ENCODE measurements around the gene SLITRK6.
"Not testable (repeated sequence)": the region's sequence is repeated elsewhere in the genome, so short reads cannot be mapped to it uniquely, and the experiment has no call there.

SLITRK6 gene

DNA sequence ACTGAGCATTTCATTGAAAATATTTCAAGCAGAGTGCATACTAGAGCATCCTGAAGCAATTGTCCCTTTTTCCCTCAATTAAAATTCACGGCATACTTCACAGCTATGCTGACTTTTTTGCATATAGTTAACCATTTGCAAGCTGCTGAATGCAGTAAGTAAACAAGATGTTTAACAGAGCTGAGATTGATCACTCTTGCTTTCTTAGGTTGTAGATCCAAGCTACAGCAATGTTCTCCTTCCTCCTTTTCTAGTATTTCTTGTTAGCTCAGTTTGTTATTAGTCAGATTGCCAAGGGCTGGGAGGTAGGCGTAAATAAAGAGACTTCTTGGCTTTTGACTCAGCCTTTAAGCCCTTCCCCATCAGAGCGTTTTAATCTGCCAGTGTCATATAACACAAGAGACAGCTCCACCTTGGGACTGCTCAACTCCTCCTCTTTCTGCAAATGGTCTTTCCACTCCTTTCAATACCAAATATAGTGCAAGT, at the start of gene SLITRK6:
Gene SLITRK6 (minus strand): TSS at position 323 of the 486 bp plus-strand sequence. CDS start 2,911 bp downstream, outside the sequence.
- DNase-seq (ENCODE audit: low read depth), result no peak

DNA sequence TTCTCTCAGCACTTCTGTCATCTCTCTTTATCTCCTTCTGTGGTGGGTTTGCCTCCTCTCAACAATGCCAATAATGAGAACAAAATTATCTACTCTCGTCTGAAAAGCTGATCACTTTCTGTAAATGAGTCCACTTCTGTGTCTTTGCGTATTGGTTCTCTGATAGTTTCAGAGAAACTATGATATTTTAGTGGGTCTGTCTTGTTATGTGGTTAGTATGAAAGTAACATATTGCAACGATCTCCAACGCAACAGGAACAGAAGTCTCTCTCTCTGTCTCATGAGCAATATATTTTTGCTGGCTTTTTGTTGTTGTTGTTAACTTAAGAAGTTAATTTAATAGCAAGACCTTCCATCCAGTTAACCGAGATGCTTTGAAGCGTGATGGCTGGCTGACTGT, 47.8 kb upstream of the SLITRK6 start:
- no peak for DNase-seq (ENCODE audit: low read depth)

DNA sequence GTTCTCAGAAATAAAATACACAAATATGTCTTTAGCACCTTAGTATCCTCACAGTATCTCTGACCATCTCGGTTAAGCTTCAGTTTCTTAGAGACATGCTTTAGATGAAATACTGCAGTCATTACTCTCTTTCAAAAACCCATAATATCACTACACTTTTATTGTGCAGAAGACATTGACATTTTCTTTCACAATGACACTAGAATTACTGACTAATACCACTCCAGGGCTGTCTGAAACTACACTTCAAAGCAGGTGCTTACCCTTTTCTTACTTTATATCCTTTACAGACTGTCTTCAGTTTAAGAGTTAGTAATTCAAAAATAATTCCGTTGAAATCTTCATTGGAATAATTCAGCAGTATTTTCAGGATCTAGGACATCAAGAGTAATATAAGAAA, 42.2 kb upstream of the SLITRK6 start:
- no peak for DNase-seq (ENCODE audit: low read depth)

DNA sequence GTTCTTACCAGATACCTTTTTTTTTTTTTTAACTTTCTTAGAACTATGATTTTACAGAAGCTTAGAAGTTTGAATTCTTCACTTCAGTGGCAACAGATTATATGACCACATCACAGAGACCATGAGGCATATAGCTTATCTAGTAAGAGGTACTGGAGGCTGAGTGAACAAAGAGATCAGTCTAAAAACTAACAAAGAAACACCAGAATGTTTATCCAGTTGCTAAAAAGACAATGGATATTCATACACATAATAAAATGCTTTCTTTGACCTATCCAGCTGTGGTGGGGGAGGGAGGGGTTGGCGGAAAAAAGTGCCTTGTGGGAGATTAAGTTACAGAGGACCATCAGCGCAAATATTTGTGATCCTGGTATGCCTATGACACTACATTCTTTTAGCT, 34.7 kb upstream of the SLITRK6 start:
- DNase-seq (ENCODE audit: low read depth), result no peak

GRCh38 chr13:85828094-85828684, 29.0 kb upstream of the SLITRK6 start:
- no peak for DNase-seq (ENCODE audit: low read depth)

DNA sequence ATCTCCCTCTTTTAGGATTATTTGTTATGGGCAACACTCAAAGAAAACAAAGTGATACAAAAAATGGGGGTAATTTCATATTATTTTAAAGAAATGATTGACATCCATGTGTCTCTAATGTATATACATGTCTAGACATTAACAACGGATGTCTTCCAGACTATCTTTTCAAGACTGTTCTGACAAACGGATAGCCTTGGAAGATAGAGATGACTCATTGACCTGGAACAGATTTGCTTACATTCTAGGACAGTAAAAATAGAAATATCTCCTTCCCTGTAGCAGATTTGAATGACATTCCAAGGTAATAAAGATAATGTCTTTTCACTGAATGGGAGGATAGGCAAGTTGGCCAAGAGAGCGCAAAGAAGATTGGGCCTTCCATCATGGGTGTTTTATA, 26.2 kb upstream of the SLITRK6 start:
- no peak for DNase-seq (ENCODE audit: low read depth)

DNA sequence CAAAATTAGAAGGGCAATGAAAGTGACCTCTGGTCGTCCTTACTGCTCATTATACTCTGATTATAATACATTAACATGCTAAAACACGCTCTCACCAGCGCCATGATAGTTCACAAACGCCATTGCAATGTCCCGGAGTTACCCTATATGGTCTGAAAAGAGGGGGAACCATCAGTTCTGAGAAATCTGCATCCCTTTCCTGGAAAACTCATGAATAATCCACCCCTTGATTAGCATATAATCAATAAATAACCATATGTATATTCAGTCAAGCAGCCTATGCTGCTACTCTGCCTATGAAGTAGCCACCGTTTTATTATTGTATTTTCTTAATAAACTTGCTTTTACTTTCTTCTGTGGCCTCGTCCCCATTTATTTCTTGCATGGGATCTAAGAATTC, 24.6 kb upstream of the SLITRK6 start:
- no peak for DNase-seq (ENCODE audit: low read depth)

- DNase-seq (ENCODE audit: low read depth), result no peak
These were observed 20.3 kb upstream of the SLITRK6 start for GRCh38 chr13:85819513-85819912.

- DNase-seq (ENCODE audit: low read depth), result no peak
These were observed 17.2 kb upstream of the SLITRK6 start for GRCh38 chr13:85816413-85816812.

GRCh38 chr13:85812282-85812681, 13.1 kb upstream of the SLITRK6 start:
- DNase-seq (ENCODE audit: low read depth), result no peak

GRCh38 chr13:85808811-85809210, 9.6 kb upstream of the SLITRK6 start:
- no peak for DNase-seq (ENCODE audit: low read depth)

- DNase-seq (ENCODE audit: low read depth), result no peak
These were observed 7.4 kb upstream of the SLITRK6 start for GRCh38 chr13:85806553-85807175.

GRCh38 chr13:85798556-85798955, 663 bp downstream of the SLITRK6 start:
- DNase-seq (ENCODE audit: low read depth), result no peak

DNA sequence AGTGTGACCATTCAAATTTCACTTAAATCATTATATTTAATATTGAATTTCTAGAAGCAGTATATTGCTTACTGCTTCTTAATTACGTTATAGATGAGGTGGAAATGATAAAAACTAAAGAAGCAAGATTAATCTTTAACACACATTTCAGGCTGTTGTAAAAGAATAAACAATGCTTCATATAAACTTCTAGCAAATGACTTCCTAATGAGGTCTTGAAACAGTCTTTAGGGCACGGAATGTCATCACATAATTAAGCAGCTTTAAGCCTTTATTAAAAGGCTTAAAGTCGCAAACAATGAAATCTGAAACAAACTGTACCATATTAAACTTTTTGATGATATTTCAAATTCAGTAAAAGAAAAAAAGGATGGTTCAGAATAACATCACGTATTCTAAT, 1.9 kb downstream of the SLITRK6 start:
- DNase-seq (ENCODE audit: low read depth), result no peak

- no peak for DNase-seq (ENCODE audit: low read depth)
These were observed 14.0 kb downstream of the SLITRK6 start for GRCh38 chr13:85785205-85785604.

DNA sequence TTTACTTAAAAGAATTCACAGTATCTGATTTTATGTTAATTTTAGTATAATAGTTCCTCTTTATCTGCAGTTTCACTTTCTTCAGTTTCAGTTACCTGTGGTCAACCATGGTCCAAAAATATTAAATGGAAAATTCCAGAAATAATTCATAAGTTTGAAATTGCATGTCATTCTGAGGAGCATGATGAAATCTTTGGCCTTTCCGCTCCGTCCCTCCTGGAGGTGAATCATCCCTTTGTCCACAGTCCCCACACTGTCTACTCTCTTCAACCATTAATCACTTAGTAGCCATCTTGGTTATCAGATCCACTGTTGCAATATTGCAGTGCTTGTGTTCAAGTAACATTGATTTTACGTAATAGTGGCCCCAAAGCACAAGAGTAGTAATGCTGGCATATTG, 26.9 kb downstream of the SLITRK6 start:
- DNase-seq (ENCODE audit: low read depth), result no peak

GRCh38 chr13:85771856-85772255, 27.4 kb downstream of the SLITRK6 start:
- no peak for DNase-seq (ENCODE audit: low read depth)

DNA sequence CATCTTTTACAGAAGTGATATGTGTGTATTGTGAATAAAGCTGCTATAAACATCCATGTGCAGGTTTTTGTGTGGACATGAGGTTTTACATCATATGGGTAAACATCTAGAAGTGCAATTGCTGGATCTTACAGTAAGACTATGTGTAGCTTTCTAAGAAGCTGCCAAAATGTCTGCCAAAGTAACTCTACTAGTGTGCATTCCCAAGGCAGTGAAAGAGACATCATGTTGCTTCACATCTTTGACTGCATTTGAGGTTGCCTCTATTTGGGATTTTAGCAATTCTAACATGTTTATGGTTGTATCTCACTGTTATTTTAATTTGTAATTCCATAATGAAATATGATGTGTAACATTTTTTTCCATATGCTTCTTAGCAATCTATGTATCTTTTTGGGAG, 30.3 kb downstream of the SLITRK6 start:
- DNase-seq (ENCODE audit: low read depth), result no peak

DNA sequence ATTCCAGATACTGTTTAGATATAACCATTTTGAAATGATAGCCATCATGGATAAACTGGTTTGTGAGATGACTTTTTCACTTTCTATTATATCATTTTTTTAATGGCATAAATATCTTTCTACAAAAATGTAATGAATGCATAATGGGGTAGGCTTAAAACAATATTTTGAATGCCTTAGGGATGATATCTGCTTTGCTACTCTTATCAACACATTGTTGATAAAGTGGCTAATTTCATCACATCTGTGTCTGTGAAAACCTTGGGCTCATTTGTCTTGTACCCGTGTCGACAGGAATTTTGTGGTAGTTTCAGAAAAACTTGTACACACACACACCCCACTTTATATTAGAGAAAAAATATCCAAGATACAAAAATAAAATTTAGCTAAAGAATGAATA, 44.1 kb downstream of the SLITRK6 start:
- no peak for DNase-seq (ENCODE audit: low read depth)

GRCh38 chr13:85743201-85743770, 55.9 kb downstream of the SLITRK6 start:
- DNase-seq (ENCODE audit: low read depth), result not testable (repeated sequence)

All from activated T-cell treated with anti-CD3 and anti-CD28 coated beads for 24 hours (primary cell).